Neuronal stem cell (in vitro differentiated cells): ENCODE data around the gene CCM2.

Source experiments
- DNase-seq: peaks from one replicate; pipeline ENCODE4 v3.0.0-alpha.2; 2013; ENCODE audit warnings: low spot score
- H2AFZ ChIP-seq: one replicate; pipeline ENCODE4 v1.6.1; 2013; ENCODE audit warnings: mild to moderate bottlenecking, low read length, inconsistent platforms
- H2AK5ac ChIP-seq: 2 replicates; pipeline ENCODE4 v1.6.1; 2013; ENCODE audit warnings: low read depth, mild to moderate bottlenecking, inconsistent platforms, low read length, moderate library complexity, mixed read lengths
- H2BK120ac ChIP-seq: 2 replicates; pipeline ENCODE4 v1.6.1; 2013; ENCODE audit warnings: low read depth, mild to moderate bottlenecking, inconsistent platforms, low read length, moderate library complexity, mixed read lengths
- H2BK12ac ChIP-seq: one replicate; pipeline ENCODE4 v1.6.1; 2013; ENCODE audit warnings: low read length, inconsistent platforms
- H2BK15ac ChIP-seq: 2 replicates; pipeline ENCODE4 v1.6.1; 2013; ENCODE audit warnings: mild to moderate bottlenecking, low read length, inconsistent platforms, mixed read lengths
- H2BK5ac ChIP-seq: one replicate; pipeline ENCODE4 v1.6.1; 2013; ENCODE audit warnings: inconsistent platforms, mild to moderate bottlenecking, low read length, moderate library complexity
- H3K14ac ChIP-seq: one replicate; pipeline ENCODE4 v1.6.1; 2013; ENCODE audit warnings: low read length, inconsistent platforms
- H3K18ac ChIP-seq: 2 replicates; pipeline ENCODE4 v1.6.1; 2013; ENCODE audit warnings: low read length, inconsistent platforms
- H3K23ac ChIP-seq: 2 replicates; pipeline ENCODE4 v1.6.1; 2013; ENCODE audit warnings: low read depth, mild to moderate bottlenecking, mixed read lengths, low read length, inconsistent platforms; ENCODE audit not compliant: poor library complexity
- H3K27ac ChIP-seq: replicated peaks from 3 replicates; pipeline ENCODE4 v1.5.1; 2013; ENCODE audit warnings: low read length, inconsistent platforms
- H3K27me3 ChIP-seq, 3 experiments: 2 replicates each; pipeline ENCODE4 v1.6.1; 2013; ENCODE audit warnings: low read length in 3 of 3, mild to moderate bottlenecking in 2 of 3, inconsistent platforms in 1 of 3, low read depth in 1 of 3, mixed read lengths in 1 of 3, moderate library complexity in 1 of 3; ENCODE audit not compliant: control insufficient read depth in 3 of 3, insufficient read depth in 3 of 3
- H3K36me3 ChIP-seq, 2 donors: replicated peaks in 1 of 2; 2 replicates each; pipeline ENCODE4 v1.6.1; 2013; ENCODE audit warnings: low read length in 2 of 2; ENCODE audit not compliant: control insufficient read depth in 2 of 2, insufficient read depth in 2 of 2
- H3K4ac ChIP-seq: 2 replicates; pipeline ENCODE4 v1.6.1; 2013; ENCODE audit warnings: inconsistent platforms, mild to moderate bottlenecking, low read length, moderate library complexity
- H3K4me1 ChIP-seq, 2 donors: 1 replicate in 1 of 2; 2 replicates in 1 of 2; pipeline ENCODE4 v1.6.1; 2013; ENCODE audit warnings: low read length in 2 of 2, low read depth in 1 of 2; ENCODE audit not compliant: control insufficient read depth in 2 of 2, insufficient read depth in 1 of 2
- H3K4me2 ChIP-seq: one replicate; pipeline ENCODE4 v1.6.1; 2013; ENCODE audit warnings: mild to moderate bottlenecking, low read length, inconsistent platforms; ENCODE audit not compliant: insufficient read depth, poor library complexity, severe bottlenecking
- H3K4me3 ChIP-seq, 2 donors: 2 replicates each; pipeline ENCODE4 v1.5.1; 2013; ENCODE audit warnings: low read length in 2 of 2, mild to moderate bottlenecking in 2 of 2, inconsistent platforms in 1 of 2, moderate library complexity in 1 of 2
- H3K79me1 ChIP-seq: one replicate; pipeline ENCODE4 v1.6.1; 2013; ENCODE audit warnings: low read depth, mild to moderate bottlenecking, inconsistent platforms, low read length, moderate library complexity
- H3K9ac ChIP-seq: one replicate; pipeline ENCODE4 v1.6.1; 2013; ENCODE audit warnings: mild to moderate bottlenecking, low read depth, low read length, inconsistent platforms; ENCODE audit not compliant: poor library complexity
- H3K9me3 ChIP-seq, 2 donors: replicated peaks in 1 of 2; 2 replicates each; pipeline versions ENCODE3 to v1.6.1; 2013; ENCODE audit warnings: low read length in 2 of 2, mild to moderate bottlenecking in 2 of 2, inconsistent platforms in 1 of 2, low read depth in 1 of 2, mixed read lengths in 1 of 2, moderate library complexity in 1 of 2; ENCODE audit not compliant: control insufficient read depth in 2 of 2, insufficient read depth in 1 of 2
- H4K8ac ChIP-seq: one replicate; pipeline ENCODE4 v1.6.1; 2013; ENCODE audit warnings: low read depth, mild to moderate bottlenecking, inconsistent platforms, low read length, moderate library complexity
- H4K91ac ChIP-seq: one replicate; pipeline ENCODE4 v1.6.1; 2013; ENCODE audit warnings: low read length, low read depth, mild to moderate bottlenecking, inconsistent platforms; ENCODE audit not compliant: poor library complexity
- WGBS, 2 donors: extraction: QIAGEN DNeasy Blood & Tissue Kit; methylation state at CpG; one replicate each; pipeline ENCODE4 v1.1.7; 2013; ENCODE audit warnings: missing lambda C conversion rate in 2 of 2, mixed read lengths in 1 of 2; ENCODE audit not compliant: insufficient read length in 2 of 2, insufficient replicate concordance in 1 of 2; ENCODE audit errors: extremely low coverage in 2 of 2; 5-methylcytosine and 5-hydroxymethylcytosine counted together

The CCM2 gene

GRCh38 chr7:45118889-45119331 is 118.9 kb downstream of the CCM2 start:
- Histone ChIP-seq H3K4me3 (no peak overlapping the region), H2BK12ac (no peak overlapping the region), H3K27ac (no peak overlapping the region), H3K4me2 (no peak overlapping the region), H2BK120ac (no peak overlapping the region), H2BK15ac (peak overlapping the region; percentile 24), H2AK5ac (peak overlapping the region; percentile 32), H3K4me1 (peaks cover 0 to 3% of the 10 kb centered on the region in 2 donors), H3K9me3 (no peaks in the 10 kb centered on the region), H3K79me1 (no peaks in the 10 kb centered on the region), H3K23ac (peak overlapping the region; percentile 57), H3K36me3 (no peaks in the 10 kb centered on the region), H3K4ac (no peak overlapping the region), H2AFZ (no peak overlapping the region), H3K9ac (peak overlapping the region; percentile 33), H2BK5ac (peak overlapping the region; percentile 94), H3K14ac (no peak overlapping the region), H3K27me3 (peaks cover 0 to 9% (median 2%) of the 10 kb centered on the region in 3 experiments), H4K8ac (no peak overlapping the region), H4K91ac (no peak overlapping the region), H3K18ac (peak overlapping the region; percentile 58)
- no CpG with 5 or more reads among the region's 3 CpGs for WGBS, 2 donors
- DNase-seq, result no peak

GRCh38 chr7:45119550-45119949 is 119.5 kb downstream of the CCM2 start:
- Histone ChIP-seq H3K14ac (no peak overlapping the region), H2AFZ (no peak overlapping the region), H4K91ac (no peak overlapping the region), H2BK5ac (peak overlapping the region; percentile 94), H3K9me3 (no peaks in the 10 kb centered on the region), H2BK120ac (no peak overlapping the region), H3K27me3 (peaks cover 0 to 9% (median 2%) of the 10 kb centered on the region in 3 experiments), H3K27ac (no peak overlapping the region), H3K36me3 (no peaks in the 10 kb centered on the region), H3K9ac (no peak overlapping the region), H3K23ac (no peak overlapping the region), H4K8ac (no peak overlapping the region), H2BK15ac (no peak overlapping the region), H3K4me3 (no peak overlapping the region), H3K18ac (no peak overlapping the region), H3K4me1 (peaks cover 0 to 9% of the 10 kb centered on the region in 2 donors), H2BK12ac (no peak overlapping the region), H3K4me2 (no peak overlapping the region), H3K79me1 (no peaks in the 10 kb centered on the region), H3K4ac (no peak overlapping the region), H2AK5ac (peak overlapping the region; percentile 32)
- DNase-seq, result no peak
- WGBS, 2 donors, result no CpG with 5 or more reads among the region's 3 CpGs

- Histone ChIP-seq H4K91ac (no peak overlapping the region), H2BK15ac (peak overlapping the region; percentile 83), H3K27ac (no peak overlapping the region), H3K4me1 (peaks cover 5 to 9% of the 10 kb centered on the region in 2 donors), H3K4me3 (no peak overlapping the region), H3K18ac (peak overlapping the region; percentile 72), H3K14ac (no peak overlapping the region), H3K27me3 (peaks cover 0 to 3% (median 2%) of the 10 kb centered on the region in 3 experiments), H3K4me2 (no peak overlapping the region), H3K4ac (no peak overlapping the region), H4K8ac (no peak overlapping the region), H2AK5ac (peak overlapping the region; percentile 73), H3K9ac (peak overlapping the region; percentile 30), H3K79me1 (no peaks in the 10 kb centered on the region), H3K36me3 (no peaks in the 10 kb centered on the region), H2BK5ac (no peak overlapping the region), H2AFZ (peak overlapping the region; percentile 55), H2BK120ac (no peak overlapping the region), H3K23ac (peak overlapping the region; percentile 61), H3K9me3 (no peaks in the 10 kb centered on the region), H2BK12ac (no peak overlapping the region)
- no CpG with 5 or more reads among the region's 16 CpGs for WGBS, 2 donors
- DNase-seq, result no peak
These were observed 123.2 kb downstream of the CCM2 start for GRCh38 chr7:45122975-45123860.
